Measurements from ENCODE around the gene GPR183.

Gene GPR183

GRCh38 chr13:99265162-99265800 is 41.9 kb downstream of the GPR183 start:
- POLR2A ChIA-PET, result no interaction called here

GRCh38 chr13:99264051-99264450 is 43.1 kb downstream of the GPR183 start:
- CTCF ChIA-PET, result interaction anchor here (0.9 to 23.7 kb wide), 13 partner anchors 8 to 235 kb away, joined by 3 to 363 read pairs (median 8); partner anchors contain the start of gene UBAC2
- TF ChIP-seq CTCF (IDR thresholded peaks at IDR 0.05; ENCODE audit: control extremely low read depth, extremely low read depth, low read depth, missing control alignments), result no peak

More at GRCh38 chr13:99265162-99265800, 41.9 kb downstream of the GPR183 start:
- CTCF ChIA-PET, result interaction anchor here (0.9 to 23.7 kb wide), 41 partner anchors 8 to 761 kb away, joined by 3 to 363 read pairs (median 6); partner anchors contain the start of genes GPR183 and UBAC2
- DNase-seq (ENCODE audit: extremely low spot score), result no peak
- TF ChIP-seq CTCF (IDR thresholded peaks at IDR 0.05; ENCODE audit: control extremely low read depth, extremely low read depth, low read depth, missing control alignments), result no peak

GRCh38 chr13:99263126-99263785 is 43.9 kb downstream of the GPR183 start:
- DNase-seq (ENCODE audit: extremely low spot score), result no peak
- CTCF ChIA-PET, result interaction anchor here (1.0 to 23.7 kb wide), 9 partner anchors 8 to 174 kb away, joined by 3 to 363 read pairs (median 27); partner anchors contain the start of gene UBAC2
- POLR2A ChIA-PET, result no interaction called here
- TF ChIP-seq CTCF (IDR thresholded peaks at IDR 0.05; ENCODE audit: control extremely low read depth, extremely low read depth, low read depth, missing control alignments), result no peak

More at GRCh38 chr13:99264051-99264450, 43.1 kb downstream of the GPR183 start:
- no peak for DNase-seq (ENCODE audit: extremely low spot score)
- POLR2A ChIA-PET, result no interaction called here

- no peak for TF ChIP-seq CTCF (IDR thresholded peaks at IDR 0.05; ENCODE audit: control extremely low read depth, extremely low read depth, low read depth, missing control alignments)
- POLR2A ChIA-PET, result no interaction called here
- CTCF ChIA-PET, result interaction anchor here (1.3 to 2.1 kb wide), 3 partner anchors 9 to 84 kb away, joined by 3 to 24 read pairs (median 6); no protein-coding TSS in a partner anchor
- DNase-seq (ENCODE audit: extremely low spot score), result no peak
Observed at GRCh38 chr13:99261059-99261458, 46.1 kb downstream of the GPR183 start.

GRCh38 chr13:99260216-99260615 is 47.0 kb downstream of the GPR183 start:
- no peak for DNase-seq (ENCODE audit: extremely low spot score)
- POLR2A ChIA-PET, result no interaction called here
- CTCF ChIA-PET, result interaction anchor here (0.8 to 2.1 kb wide), 5 partner anchors 10 to 84 kb away, joined by 3 to 24 read pairs (median 4); partner anchors contain the start of gene UBAC2
- no peak for TF ChIP-seq CTCF (IDR thresholded peaks at IDR 0.05; ENCODE audit: control extremely low read depth, extremely low read depth, low read depth, missing control alignments)

GRCh38 chr13:99258946-99259345 is 48.3 kb downstream of the GPR183 start:
- ChIA-PET POLR2A (no interaction called here), CTCF (interaction anchor here (0.9 to 4.4 kb wide), 9 partner anchors 11 to 178 kb away, joined by 3 to 24 read pairs (median 5); no protein-coding TSS in a partner anchor)
- peak; percentile 59 for DNase-seq (ENCODE audit: extremely low spot score)
- TF ChIP-seq CTCF (IDR thresholded peaks at IDR 0.05; ENCODE audit: control extremely low read depth, extremely low read depth, low read depth, missing control alignments), result no peak
